GM10248 (cell line): ENCODE results near the gene HELQ.

ENCODE experiments used
- CTCF ChIA-PET: fragments of 300-600 bp; sonication (Branson Sonifier 250); formaldehyde crosslinking; extraction: SDS; loops from one replicate; lab custom pipeline; 2021; ENCODE audit warnings: antibody characterized with exemption; lab: Yijun Ruan, JAX
- POLR2A ChIA-PET: fragments of 350-650 bp; sonication (Branson Sonifier 250); formaldehyde crosslinking; extraction: SDS; loops from one replicate; lab custom pipeline; 2020; ENCODE audit warnings: antibody characterized with exemption; lab: Yijun Ruan, JAX
- DNase-seq: peaks from one replicate; pipeline ENCODE4 v3.0.0; 2012; ENCODE audit errors: extremely low spot score
- TF ChIP-seq, protein P1 (sequence below): IDR thresholded peaks from 2 replicates; pipeline ENCODE4 v1.5.1; 2012; ENCODE audit warnings: mild to moderate bottlenecking, low read depth; ENCODE audit errors: extremely low read depth, missing control alignments, control extremely low read depth

The HELQ gene

GRCh38 chr4:83473423-83473822 is 17.8 kb upstream of the HELQ start:
- ChIA-PET POLR2A (interaction anchor here (0.7 kb wide), 1 partner anchor 1118 kb away, joined by 6 read pairs; no protein-coding TSS in a partner anchor), CTCF (no interaction called here)
- no peak for DNase-seq
- TF ChIP-seq, protein P1, sequence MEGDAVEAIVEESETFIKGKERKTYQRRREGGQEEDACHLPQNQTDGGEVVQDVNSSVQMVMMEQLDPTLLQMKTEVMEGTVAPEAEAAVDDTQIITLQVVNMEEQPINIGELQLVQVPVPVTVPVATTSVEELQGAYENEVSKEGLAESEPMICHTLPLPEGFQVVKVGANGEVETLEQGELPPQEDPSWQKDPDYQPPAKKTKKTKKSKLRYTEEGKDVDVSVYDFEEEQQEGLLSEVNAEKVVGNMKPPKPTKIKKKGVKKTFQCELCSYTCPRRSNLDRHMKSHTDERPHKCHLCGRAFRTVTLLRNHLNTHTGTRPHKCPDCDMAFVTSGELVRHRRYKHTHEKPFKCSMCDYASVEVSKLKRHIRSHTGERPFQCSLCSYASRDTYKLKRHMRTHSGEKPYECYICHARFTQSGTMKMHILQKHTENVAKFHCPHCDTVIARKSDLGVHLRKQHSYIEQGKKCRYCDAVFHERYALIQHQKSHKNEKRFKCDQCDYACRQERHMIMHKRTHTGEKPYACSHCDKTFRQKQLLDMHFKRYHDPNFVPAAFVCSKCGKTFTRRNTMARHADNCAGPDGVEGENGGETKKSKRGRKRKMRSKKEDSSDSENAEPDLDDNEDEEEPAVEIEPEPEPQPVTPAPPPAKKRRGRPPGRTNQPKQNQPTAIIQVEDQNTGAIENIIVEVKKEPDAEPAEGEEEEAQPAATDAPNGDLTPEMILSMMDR, result no peak

DNA sequence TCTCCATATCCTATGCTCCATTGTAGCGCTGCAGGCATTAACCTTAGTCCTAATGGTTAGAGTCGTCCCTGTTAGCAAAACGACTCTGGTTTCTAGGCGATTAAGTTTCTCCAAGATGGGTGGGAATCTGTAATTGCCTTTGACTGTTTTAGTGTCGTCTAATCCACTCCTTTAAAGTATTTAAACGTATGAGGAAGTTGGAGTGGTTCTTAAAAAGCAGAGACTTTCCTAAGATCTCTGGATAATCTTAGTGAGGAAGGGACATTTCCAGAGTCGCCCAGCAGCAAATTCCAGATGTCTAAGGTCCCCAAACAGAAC is 520 bp upstream of the HELQ start:
- CTCF ChIA-PET, result interaction anchor here (2.7 kb wide), 1 partner anchor 15 kb away, joined by 9 read pairs; no protein-coding TSS in a partner anchor

GRCh38 chr4:83454686-83455085 is 937 bp downstream of the HELQ start:
- no peak for DNase-seq
- TF ChIP-seq, protein P1, result no peak
- ChIA-PET POLR2A (interaction anchor here (0.6 to 0.7 kb wide), 3 partner anchors 14 to 1025 kb away, joined by 3 to 4 read pairs (median 3); no protein-coding TSS in a partner anchor), CTCF (interaction anchor here (1.2 to 2.7 kb wide), 5 partner anchors 10 to 50 kb away, joined by 3 to 15 read pairs (median 5); no protein-coding TSS in a partner anchor)

More for the DNA sequence above, 520 bp upstream of the HELQ start:
- no peak for DNase-seq
- POLR2A ChIA-PET, result no interaction called here
- TF ChIP-seq, protein P1, result no peak

GRCh38 chr4:83449009-83449408 is 6.6 kb downstream of the HELQ start:
- DNase-seq, result no peak
- ChIA-PET CTCF (interaction anchor here (1.0 kb wide), 1 partner anchor 8 kb away, joined by 3 read pairs; no protein-coding TSS in a partner anchor), POLR2A (no interaction called here)
- TF ChIP-seq, protein P1, result no peak

DNA sequence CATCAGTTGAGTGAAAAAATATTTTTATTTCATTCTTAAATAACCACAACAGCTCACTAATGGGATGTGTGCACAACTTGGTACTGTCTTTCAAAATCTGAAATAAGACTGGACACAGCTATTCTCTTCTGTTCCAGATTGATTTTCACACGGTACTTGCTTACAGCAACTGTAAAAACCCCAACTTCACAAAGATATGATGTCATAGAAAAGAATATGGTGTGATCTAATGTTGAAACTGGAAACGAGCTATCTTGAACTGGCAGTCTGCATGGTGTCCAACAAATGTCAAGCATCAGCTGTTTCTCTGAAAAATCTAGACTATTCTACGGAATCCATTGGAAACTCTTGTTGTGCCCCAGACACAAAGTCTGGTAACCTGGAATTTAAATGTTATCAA is 14.7 kb downstream of the HELQ start:
- TF ChIP-seq, protein P1, result no peak
- ChIA-PET CTCF (interaction anchor here (1.0 to 2.0 kb wide), 5 partner anchors 8 to 50 kb away, joined by 3 to 9 read pairs (median 3); partner anchors contain the start of genes HELQ and MRPS18C), POLR2A (interaction anchor here (0.8 kb wide), 1 partner anchor 14 kb away, joined by 3 read pairs; no protein-coding TSS in a partner anchor)
- peak; percentile 17 for DNase-seq

DNA sequence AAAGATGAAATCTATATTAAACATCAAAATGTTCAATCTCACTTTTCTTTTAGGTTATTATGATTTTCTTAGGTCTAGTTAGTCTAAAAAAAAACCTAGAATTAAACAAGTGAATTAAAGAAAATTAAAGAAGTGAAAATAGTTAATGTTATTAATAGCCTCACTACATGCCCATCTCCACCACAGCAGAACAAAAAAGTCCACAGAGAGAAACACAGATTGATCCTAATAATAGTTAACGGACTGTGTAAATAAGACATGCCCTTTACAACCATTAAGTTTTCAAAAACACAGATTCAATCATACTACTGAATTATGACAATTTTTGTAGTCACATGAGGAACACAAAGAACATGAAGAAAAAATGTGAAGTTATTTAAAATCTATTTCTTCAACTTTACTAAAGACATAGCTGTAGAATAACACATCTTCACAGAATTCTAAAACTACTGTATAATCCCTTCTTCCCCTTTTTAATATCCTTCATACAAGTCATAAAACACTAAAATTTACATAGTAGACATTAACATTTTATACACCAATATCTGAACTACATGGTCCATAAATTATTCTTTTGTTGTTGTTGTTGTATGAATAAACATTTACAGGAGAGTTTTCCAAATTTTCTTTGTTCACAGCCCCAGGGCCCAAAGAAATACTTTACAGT is 15.3 kb downstream of the HELQ start:
- ChIA-PET CTCF (interaction anchor here (1.0 to 2.0 kb wide), 5 partner anchors 9 to 50 kb away, joined by 3 to 9 read pairs (median 3); partner anchors contain the start of genes HELQ and MRPS18C), POLR2A (no interaction called here)
- TF ChIP-seq, protein P1, result no peak
- DNase-seq, result no peak
